Amniotic epithelial cell (primary cell): ENCODE results near the gene LPAR6.

Source experiments
- DNase-seq: peaks from one replicate; pipeline ENCODE4 v3.0.0-alpha.2; 2010; ENCODE audit warnings: low read depth

LPAR6 gene

GRCh38 chr13:48369988-48370387 is 42.9 kb downstream of the LPAR6 start:
- no peak for DNase-seq
